ENCODE data around the gene FSTL5. TPM values are rescaled to one million over a fixed set of nuclear protein-coding genes. Genes with fewer than 3 reads are reported as not detected.
A peak's percentile ranks its signal among the peaks of the same experiment; 100 is the strongest.

FSTL5 gene
- polyA plus RNA-seq, 3 donors: not detected

- TF ChIP-seq CTCF (IDR thresholded peaks at IDR 0.05): no peak
Observed at GRCh38 chr4:161604516-161605300, 559.1 kb downstream of the FSTL5 start.

GRCh38 chr4:161601011-161601410 lies 562.8 kb downstream of the FSTL5 start:
- H4K20me1 ChIP-seq (ENCODE audit: insufficient read depth, low read length): no peaks in the 10 kb centered on the region
- H3K4me1 ChIP-seq (ENCODE audit: control insufficient read depth in 1 of 2, insufficient read depth in 2 of 2, low read length in 2 of 2): peaks cover 0 to 7% of the 10 kb centered on the region in 2 donors
- DNase-seq: no peak
- H3K9me3 ChIP-seq (replicated peaks in 1 of 2; ENCODE audit: control insufficient read depth in 1 of 2, insufficient read depth in 1 of 2, low read length in 2 of 2): no peaks in the 10 kb centered on the region
- Mint-ChIP-seq H3K4me3 (no peak overlapping the region), H3K9me3 (peaks cover 0 to 5% (median 2%) of the 10 kb centered on the region in 7 donors), H3K4me1 (peaks cover 4% of the 10 kb centered on the region), H3K27ac (no peak overlapping the region), H3K27me3 (ENCODE audit: low read depth in 3 of 3) (no peaks in the 10 kb centered on the region), H3K36me3 (no peaks in the 10 kb centered on the region)
- H3K9ac ChIP-seq (ENCODE audit: insufficient read depth, low read length, poor library complexity, severe bottlenecking): no peak overlapping the region
- intact Hi-C loops (cut with micrococcal nuclease): no loop called here
- no peak overlapping the region for H3K4me3 ChIP-seq (replicated peaks in 1 of 3; ENCODE audit: low read depth in 2 of 3, low read length in 3 of 3)
- TF ChIP-seq CTCF (IDR thresholded peaks at IDR 0.05): no peak
- no peak overlapping the region for H3K4me2 ChIP-seq (replicated peaks; ENCODE audit: extremely low read depth, low read length, poor library complexity, severe bottlenecking)
- H3K27me3 ChIP-seq (ENCODE audit: control insufficient read depth in 2 of 2, insufficient read depth in 2 of 2, low read length in 2 of 2): no peaks in the 10 kb centered on the region
- H2AFZ ChIP-seq (ENCODE audit: insufficient read depth, low read depth, low read length, poor library complexity, severe bottlenecking): no peak overlapping the region
- no peak overlapping the region for H3K27ac ChIP-seq (ENCODE audit: low read depth in 1 of 2, low read length in 2 of 2)
- no peaks in the 10 kb centered on the region for H3K79me2 ChIP-seq (ENCODE audit: insufficient read depth, low read length)
- no peaks in the 10 kb centered on the region for H3K36me3 ChIP-seq (replicated peaks in 1 of 2; ENCODE audit: control insufficient read depth in 1 of 2, insufficient read depth in 2 of 2, low read length in 2 of 2)

More at GRCh38 chr4:161604516-161605300, 559.1 kb downstream of the FSTL5 start:
- Mint-ChIP-seq H3K27ac (peak overlapping the region in 2 of 7 donors; percentile 13 to 34), H3K4me1 (peaks cover 4% of the 10 kb centered on the region), H3K27me3 (ENCODE audit: low read depth in 3 of 3) (no peaks in the 10 kb centered on the region), H3K9me3 (peaks cover 0 to 2% (median 0%) of the 10 kb centered on the region in 7 donors), H3K36me3 (no peaks in the 10 kb centered on the region), H3K4me3 (peak overlapping the region in 1 of 2 donors; percentile 59)
- Histone ChIP-seq H3K9me3 (replicated peaks in 1 of 2; ENCODE audit: control insufficient read depth in 1 of 2, insufficient read depth in 1 of 2, low read length in 2 of 2) (no peaks in the 10 kb centered on the region), H3K27me3 (ENCODE audit: control insufficient read depth in 2 of 2, insufficient read depth in 2 of 2, low read length in 2 of 2) (no peaks in the 10 kb centered on the region), H3K9ac (ENCODE audit: insufficient read depth, low read length, poor library complexity, severe bottlenecking) (no peak overlapping the region), H3K27ac (ENCODE audit: low read depth in 1 of 2, low read length in 2 of 2) (no peak overlapping the region), H3K4me2 (replicated peaks; ENCODE audit: extremely low read depth, low read length, poor library complexity, severe bottlenecking) (no peak overlapping the region), H3K36me3 (replicated peaks in 1 of 2; ENCODE audit: control insufficient read depth in 1 of 2, insufficient read depth in 2 of 2, low read length in 2 of 2) (no peaks in the 10 kb centered on the region), H3K79me2 (ENCODE audit: insufficient read depth, low read length) (no peaks in the 10 kb centered on the region), H2AFZ (ENCODE audit: insufficient read depth, low read depth, low read length, poor library complexity, severe bottlenecking) (no peak overlapping the region), H4K20me1 (ENCODE audit: insufficient read depth, low read length) (no peaks in the 10 kb centered on the region), H3K4me3 (replicated peaks in 1 of 3; ENCODE audit: low read depth in 2 of 3, low read length in 3 of 3) (peak overlapping the region in 1 of 3 experiments; percentile 10), H3K4me1 (ENCODE audit: control insufficient read depth in 1 of 2, insufficient read depth in 2 of 2, low read length in 2 of 2) (peaks cover 0 to 7% of the 10 kb centered on the region in 2 donors)
- 100% methylated on average over 1 of the region's 4 CpGs for WGBS (ENCODE audit: insufficient coverage)
- peak; percentile 2 to 9 (median 7) for DNase-seq
- intact Hi-C loops (cut with micrococcal nuclease): no loop called here
